Metanephros (tissue), 1 donor: ENCODE data around the gene SUMO4. TPM values are rescaled to one million over a fixed set of nuclear protein-coding genes. Genes with fewer than 3 reads are reported as not detected.

Source experiments
- total RNA-seq: library from RNA; depleted of rRNA; stranded (reverse); fragments of >200 nt; gene quantifications from one replicate; pipeline ENCODE4 v1.2.3, GENCODE V29; 2014

Gene SUMO4
- total RNA-seq: 6.7 TPM

GRCh38 chr6:149400050-149400449, at the start of gene SUMO4:
Gene SUMO4, plus strand, starts transcription at chr6:149400262. Its CDS starts 130 bp downstream, at chr6:149400392.

Other genes starting within 250 kb of the SUMO4 start
- gene TAB2, start 82.5 kb upstream of the SUMO4 start, total RNA-seq: 44.7 TPM
- 1.3 TPM for gene ZC3H12D, start 84.8 kb downstream of the SUMO4 start, total RNA-seq
- 27.2 TPM for gene PPIL4, start 145.8 kb downstream of the SUMO4 start, total RNA-seq
- 53.2 TPM for gene GINM1, start 166.1 kb downstream of the SUMO4 start, total RNA-seq
- gene KATNA1, start 248.5 kb downstream of the SUMO4 start, total RNA-seq: 17.5 TPM